ENCODE measurements around the gene RBAK. TPM values are rescaled to one million over a fixed set of nuclear protein-coding genes. Genes with fewer than 3 reads are reported as not detected.

The RBAK gene
- total RNA-seq: 9.5 and 11.7 TPM in 2 replicates

DNA sequence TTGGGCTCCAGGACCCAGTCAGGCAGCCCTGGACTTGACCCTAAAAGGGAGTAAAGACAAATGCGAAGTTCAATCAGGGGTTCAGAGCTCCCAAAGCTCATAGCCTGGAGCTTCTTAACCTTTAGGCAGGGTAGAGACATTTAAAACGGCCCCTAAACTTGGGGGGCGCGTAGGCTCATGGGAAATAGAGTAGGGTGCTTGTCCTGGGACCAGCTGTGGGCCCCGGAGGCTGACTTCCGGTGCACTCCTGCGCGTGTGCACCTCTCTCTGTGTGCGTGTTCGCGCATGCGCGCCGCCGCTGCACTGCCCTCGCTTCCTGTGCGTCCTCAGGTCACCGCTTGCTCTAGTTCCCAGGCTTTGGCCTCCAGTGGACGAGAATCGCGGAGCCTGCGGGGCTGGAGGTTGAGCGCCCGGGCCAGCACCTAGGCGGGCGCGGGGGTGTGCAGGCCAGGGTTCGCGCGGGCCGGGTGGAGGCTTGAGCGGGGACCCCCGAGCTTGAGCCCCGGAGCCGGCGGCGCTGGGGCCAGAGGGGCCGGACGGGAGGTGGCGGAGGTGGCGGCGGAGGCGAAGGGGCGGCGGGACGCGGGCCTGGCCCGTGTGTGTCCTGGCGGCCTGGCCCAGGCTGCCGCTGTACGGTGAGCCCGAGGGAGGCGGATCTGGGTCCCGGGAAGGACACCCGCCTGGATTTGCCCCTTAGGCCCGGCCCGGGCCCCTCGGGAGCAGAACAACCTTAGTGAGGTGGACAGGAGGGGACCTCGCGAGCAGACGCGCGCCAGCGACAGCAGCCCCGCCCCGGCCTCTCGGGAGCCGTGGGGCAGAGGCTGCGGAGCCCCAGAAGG, at the start of gene RBAK:
Gene RBAK (plus strand): TSS at position 303 of the 839 bp plus-strand sequence. CDS start 2,217 bp downstream, outside the sequence.

Other genes starting within 250 kb of the RBAK start
- gene PAPOLB, start 183.8 kb upstream of the RBAK start, total RNA-seq: 0.05 TPM in 1 of 2 replicates, not detected in the other
- gene RADIL, start 162.1 kb upstream of the RBAK start, total RNA-seq: 0.30 and 1.2 TPM in 2 replicates
- not detected in 2 replicates for gene MMD2, start 86.7 kb upstream of the RBAK start, total RNA-seq
- 48.1 and 62.8 TPM in 2 replicates for gene WIPI2, start 144.4 kb downstream of the RBAK start, total RNA-seq
- gene SLC29A4, start 237.1 kb downstream of the RBAK start, total RNA-seq: 5.6 and 11.1 TPM in 2 replicates